GM18519 (cell line): ENCODE data around the gene ATP6V0D1.
"Not testable (repeated sequence)": the region's sequence is repeated elsewhere in the genome, so short reads cannot be mapped to it uniquely, and the experiment has no call there.

ENCODE experiments used
- ATAC-seq: cut with Tn5 transposase; IDR thresholded peaks from one replicate; pipeline ENCODE4 v1.9.1; 2021; ENCODE audit warnings: mild to moderate bottlenecking, moderate library complexity; ENCODE audit not compliant: unreplicated experiment, low FRiP score

ATP6V0D1 gene

DNA sequence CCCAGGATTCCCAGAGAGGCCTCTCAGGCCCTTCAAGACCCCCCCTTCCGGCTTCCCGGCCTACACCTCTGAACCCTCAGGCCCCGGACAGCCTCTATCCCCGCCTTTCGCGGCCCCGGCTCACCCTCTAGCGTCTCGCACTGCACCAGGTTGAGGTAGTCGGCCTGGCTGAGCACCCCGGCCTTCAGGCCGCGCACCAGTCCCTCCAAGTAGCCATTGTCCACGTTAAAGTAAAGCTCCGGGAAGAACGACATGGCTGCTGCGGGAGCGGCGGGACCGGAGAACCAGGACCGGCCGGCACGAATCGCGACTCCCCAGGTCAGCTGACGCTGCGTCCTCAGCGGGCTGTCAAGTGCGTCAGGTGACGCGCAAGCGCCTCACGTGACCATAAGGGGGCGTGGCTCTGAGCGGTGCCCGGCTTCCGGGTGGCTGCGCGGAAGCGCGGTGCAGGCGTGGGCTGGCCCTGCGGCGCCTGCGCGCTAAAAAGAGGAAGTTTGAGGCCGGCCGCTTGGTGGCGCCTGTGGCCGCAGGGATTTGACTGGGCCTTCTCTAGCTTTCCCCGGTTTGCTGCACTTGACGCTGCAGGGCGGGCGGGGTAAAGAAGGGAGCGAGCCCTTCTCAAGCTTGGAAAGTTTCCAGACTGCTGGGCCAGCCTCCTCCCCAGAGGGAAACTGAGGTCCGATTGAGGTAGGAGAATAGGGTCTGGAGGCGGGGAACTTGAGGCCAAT lies at the start of gene ATP6V0D1:
TSS of gene ATP6V0D1 (minus strand) at position 325 of the 728 bp plus-strand sequence. CDS start at position 254, 71 bp downstream.
- peak; percentile 73 for ATAC-seq

DNA sequence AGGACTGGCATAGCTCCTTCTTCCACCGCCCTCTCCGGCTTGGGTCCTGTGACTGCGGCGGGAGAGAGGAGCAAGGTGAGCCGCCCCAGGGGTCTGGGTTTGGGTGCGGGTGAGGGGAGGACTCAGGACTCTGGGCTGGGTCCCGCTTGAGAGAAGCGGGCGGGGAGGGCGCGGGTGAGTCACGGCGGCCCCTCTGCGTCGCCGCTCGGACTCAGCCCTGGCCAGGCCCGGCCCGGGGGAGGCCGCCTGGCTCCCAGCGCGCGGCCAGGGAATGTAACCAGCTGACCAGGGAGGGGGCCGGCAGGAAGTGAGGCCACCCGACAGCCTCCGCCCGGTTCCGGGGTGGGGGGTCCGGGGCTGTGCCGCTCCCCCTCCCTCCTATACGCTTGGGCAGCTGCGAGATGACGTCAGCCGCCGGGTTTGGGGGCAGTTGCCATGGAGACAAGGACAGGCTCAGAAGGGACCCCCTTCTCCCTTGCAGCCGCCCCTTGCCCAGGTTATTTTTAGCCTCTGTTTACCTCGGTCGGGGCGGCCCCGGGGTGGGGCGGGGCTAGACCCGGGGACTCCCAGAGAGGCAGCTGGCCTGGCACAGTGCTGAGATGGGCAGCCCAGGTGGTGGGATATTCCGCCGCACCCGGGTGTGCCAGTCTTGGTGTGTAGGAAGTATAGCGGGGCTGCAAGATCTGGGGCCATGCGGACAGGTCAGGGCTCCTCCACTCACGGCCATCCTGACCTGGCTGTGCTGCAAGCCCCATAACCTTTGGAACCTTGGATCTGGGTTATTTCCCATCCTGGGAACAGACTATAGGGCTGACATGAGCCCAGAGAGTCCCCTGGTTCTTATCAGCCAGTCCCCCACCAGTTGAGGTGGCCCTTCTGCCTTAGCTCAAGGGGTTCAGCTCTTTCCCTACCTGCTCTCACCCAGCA lies 49.3 kb upstream of the ATP6V0D1 start:
- no peak for ATAC-seq

DNA sequence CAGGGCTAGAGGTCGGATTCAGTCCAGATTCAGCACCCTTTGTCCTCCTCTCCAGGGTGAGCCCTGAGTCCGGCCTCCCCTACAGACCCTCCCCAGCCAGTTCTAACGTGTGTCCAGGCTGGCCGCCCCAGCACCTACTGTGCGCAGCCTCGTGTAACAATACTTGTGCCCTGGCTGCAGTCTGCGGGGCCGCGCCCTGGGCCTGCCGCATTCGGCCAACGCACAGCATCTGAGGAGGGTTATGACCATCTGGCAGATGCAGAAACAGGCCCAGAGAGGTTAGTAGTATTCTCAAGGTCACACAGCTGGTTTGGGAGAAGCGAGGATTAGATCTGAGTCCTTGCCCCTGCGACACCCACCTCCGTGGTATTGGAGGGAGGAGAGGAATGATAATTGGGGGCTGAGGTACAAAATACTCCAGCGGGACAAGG lies 48.6 kb upstream of the ATP6V0D1 start:
- no peak for ATAC-seq

DNA sequence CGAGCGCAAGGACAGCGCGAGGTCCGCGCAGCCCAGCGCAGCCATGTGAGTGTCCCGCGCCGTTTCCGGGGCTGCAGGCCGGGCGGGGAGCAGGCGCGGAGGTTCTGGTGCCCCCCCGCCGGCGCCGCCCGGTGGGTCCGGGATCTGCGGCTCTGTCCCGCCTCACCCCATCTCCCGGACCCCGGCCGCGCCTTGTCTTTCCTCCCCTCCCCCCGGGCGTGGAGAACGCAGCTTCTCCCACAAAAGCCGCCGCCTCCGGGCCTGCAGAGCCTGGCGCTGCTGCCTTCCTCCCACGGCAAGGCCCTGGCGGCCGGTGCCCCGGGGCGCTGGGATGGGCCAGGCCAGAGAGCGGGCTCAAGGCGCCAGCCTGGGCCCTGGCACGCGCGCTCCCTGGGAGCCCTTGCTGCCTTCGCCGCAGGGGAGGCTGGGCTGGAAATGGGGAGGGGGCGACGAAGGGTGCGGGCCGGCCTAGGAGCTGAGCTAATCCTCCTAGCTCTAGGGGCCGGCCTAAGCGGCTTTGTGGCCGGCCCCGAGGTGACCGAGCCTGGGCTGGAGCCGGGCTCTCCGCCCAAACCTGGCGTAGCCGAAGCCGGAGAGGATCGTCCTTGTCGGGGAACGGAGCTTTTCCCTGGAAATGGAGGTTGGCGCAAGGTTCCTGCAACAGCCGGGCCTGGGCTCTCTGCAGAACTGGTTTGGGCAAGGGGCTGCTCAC lies 48.1 kb upstream of the ATP6V0D1 start:
- ATAC-seq, result no peak

DNA sequence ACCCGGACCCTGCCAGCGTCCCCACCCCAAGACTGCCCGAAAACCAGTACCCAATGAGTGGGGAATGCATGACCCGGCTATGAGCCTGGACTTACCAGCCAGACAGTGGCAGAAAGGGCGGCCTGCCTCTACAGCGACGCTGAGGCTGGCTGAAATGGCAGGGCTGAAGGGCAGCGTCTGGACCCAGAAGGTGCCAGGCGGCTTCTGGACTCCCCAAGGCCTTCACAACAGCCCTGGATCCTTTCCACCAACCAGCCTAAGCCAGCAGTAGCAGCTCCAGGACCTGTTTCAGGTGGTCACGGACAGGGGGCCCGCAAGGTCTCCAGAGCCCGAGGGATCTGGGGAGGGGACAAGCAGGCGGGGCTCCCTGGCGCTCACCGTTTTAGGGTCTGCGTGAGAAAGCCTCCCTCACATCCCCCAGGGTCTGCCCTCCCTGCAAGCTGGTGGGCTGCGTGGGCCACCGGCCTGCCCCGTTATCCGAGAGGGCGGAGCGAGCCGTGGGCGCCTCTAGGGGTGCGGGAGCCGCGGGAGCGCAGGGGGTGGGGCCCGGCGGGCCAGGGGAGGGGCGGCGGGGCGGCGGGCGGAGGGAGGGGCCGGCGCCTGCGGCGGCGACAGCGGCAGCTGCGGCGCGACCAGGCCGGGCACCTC lies 47.4 kb upstream of the ATP6V0D1 start, which contains the start of gene RIPOR1:
TSS of gene RIPOR1 (plus strand) at position 608 of the 648 bp plus-strand sequence. CDS start 9,618 bp downstream, outside the sequence.
- no peak for ATAC-seq

DNA sequence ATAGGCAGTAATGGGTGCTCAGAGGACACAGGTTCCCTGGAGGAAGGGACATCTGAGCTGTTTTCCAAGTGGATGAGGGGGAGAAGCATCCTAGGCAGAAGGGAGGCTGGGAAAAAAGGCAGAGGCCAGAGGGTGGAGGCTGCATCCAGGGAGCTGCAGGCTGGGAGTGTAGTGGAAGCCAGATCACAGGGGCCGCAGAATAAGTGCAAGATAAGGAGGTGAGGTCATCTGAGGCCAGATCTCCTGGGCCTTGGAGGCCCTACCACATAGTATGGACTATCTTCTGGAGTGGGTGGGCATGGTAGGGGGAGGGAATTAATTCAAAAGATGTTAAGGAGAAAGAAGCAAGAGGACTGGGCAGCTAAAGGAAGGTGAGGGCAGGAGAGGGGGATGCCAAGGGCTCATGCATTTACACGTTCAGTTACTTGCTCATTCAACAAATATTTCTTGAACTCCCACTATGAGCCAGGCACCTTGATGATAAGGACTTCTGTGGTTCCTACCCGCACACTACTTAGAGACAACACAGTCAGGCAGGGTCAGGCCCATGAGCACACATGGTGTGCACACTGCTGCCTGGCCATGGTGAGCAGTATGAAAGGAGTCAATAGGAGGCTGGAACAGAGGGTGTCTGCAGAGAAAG lies 45.3 kb upstream of the ATP6V0D1 start:
- no peak for ATAC-seq

DNA sequence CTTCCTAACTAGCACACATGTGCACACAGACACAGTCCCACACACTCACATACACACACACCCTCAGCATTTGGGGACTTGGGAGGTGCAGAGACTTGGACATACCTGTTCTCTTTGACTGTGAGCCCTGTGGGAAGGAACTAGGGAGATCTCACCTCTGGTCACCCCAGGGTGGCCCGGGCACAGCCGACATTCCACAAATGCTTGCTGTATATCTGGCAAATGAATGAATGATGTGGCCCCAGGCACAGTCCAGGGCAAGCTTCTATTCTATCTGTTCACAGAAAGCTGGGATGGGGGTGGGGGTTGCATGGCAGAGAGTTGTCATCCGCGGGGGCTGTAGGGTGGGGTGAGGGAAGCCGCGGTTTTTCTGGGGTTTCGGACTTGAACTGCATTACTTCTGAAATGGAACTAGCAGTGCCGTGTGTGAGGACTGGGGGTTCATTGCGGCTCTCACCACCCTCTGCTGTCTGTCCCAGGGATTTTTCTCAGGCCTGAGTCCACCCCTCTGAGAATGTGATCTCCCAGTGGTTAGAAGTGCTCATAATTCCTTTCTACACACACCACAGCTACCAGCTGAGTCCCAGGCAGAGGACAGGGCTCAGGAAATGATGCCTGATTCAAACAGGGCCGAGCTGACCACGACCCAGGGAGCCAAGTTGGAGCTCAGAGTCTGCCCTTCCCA lies 44.4 kb upstream of the ATP6V0D1 start:
- ATAC-seq, result no peak

DNA sequence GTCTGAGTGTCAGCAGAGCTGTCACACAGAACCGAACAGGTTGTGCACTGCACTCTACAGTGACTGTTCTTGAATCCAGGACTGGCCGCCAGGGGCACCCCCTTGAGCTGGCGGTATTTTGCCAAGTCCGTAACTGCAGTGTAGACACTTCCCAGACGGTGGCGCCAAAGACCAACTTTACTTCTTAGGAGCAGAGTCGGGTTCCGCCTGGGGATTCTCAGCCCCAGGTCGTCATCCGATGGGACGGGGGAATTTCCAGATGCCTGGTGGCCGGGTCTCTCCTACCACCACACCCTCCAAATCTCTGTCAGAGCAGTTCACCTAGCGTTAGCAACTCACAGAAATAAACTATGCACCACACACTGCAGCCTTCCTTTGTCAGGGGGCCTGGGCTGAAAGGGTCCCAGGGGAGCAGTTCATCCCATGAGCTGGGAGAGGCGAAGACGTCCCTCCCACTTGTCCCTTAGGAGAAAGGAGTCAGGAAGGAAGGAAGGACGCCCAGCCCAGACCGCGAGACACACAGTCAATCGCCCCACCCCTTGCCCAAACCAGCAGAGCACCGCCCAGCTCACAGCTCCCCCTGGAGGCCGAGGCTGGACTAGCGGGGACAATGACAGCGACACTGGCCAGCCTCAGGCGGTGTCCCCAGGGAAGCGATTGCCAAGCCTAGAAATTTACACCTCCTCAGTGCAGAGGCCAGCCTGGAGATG lies 40.3 kb upstream of the ATP6V0D1 start:
- no peak for ATAC-seq

DNA sequence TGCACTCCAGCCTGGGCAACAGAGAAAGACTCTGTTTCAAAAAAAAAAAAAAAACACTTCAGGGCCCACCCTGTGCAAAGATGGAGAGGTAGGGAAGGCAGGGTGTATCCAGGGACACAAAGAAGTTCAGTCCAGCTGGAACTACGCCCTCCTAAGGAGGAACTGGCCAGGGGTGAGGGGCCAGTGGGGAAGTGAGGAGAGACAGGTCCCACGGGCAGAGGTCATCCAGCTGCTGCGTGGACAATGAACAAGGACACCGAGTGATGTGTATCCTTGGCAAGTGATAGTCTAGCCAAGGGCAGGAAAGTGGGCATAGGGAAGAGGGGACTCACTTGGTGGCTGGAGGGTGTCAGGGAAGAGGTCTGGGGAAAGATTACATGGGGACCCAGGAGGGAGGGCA lies 38.3 kb upstream of the ATP6V0D1 start:
- ATAC-seq, result no peak

DNA sequence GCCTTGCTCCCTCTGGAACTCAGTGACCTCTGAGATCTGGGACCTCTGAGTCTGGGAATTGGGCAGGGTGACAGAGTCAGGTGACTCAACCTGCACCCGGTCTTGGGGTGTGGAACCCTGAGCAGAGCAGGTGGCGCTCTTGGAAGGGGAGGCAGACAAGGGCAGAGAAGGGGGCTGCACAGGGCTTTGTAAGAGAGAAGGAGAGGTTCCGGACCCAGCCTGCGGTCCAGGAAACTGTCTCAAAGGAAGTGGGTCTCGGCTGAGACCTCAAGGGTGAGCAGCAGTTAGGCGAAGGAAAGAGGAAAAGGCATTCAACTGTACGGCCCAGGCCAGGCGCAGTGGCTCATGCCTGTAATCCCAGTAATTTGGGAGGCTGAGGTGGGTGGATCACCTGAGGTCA lies 37.7 kb upstream of the ATP6V0D1 start:
- ATAC-seq, result no peak

DNA sequence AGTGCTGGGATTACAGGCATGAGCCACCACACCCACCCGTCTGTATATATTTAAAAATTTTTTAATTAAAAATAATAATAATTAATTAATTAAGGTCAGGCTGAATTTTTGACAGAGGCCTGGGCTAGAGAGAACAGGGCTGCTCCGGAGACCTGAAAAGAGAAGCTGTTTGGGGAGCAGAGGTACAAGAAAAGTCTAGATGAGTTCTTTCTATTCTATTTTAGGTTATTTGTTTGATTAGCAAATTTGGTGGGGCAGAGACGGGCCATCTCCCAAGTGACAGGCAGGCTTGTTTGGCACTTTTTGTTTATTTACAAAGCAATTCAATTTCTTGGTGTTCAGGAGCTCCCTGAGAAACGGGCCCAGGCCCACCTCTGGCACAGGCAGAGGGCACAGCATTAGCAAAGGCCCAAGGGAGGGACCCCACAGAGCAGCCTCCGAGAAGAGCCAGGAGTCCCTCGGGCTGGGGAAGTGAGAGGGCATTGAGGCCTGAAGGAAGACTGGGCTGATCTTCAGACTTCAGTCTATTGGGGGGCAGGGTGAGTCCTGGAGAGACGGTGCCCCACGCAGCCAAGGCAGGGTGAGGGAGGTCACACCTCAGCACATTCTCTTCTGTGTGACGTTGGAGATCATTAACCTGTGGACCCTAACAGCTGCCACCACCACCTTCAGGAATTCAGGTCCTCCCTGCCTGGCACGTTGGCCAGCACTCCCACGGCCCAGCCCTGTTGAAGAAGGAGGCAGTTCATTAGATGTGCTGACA lies 36.9 kb upstream of the ATP6V0D1 start:
- ATAC-seq, result no peak

DNA sequence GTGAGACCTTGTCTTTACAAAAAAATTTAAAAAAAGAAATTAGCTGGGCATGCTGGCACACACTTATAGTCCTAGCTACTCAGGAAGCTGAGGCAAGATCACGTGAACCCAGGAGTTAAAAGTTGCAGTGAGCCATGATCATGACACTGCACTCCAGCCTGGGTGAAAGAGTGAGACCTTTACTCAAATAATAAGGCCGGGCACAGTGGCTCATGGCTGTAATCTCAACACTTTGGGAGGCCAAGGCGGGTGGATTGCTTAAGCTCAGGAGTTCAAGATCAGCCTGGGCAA lies 36.1 kb upstream of the ATP6V0D1 start:
- no peak for ATAC-seq

DNA sequence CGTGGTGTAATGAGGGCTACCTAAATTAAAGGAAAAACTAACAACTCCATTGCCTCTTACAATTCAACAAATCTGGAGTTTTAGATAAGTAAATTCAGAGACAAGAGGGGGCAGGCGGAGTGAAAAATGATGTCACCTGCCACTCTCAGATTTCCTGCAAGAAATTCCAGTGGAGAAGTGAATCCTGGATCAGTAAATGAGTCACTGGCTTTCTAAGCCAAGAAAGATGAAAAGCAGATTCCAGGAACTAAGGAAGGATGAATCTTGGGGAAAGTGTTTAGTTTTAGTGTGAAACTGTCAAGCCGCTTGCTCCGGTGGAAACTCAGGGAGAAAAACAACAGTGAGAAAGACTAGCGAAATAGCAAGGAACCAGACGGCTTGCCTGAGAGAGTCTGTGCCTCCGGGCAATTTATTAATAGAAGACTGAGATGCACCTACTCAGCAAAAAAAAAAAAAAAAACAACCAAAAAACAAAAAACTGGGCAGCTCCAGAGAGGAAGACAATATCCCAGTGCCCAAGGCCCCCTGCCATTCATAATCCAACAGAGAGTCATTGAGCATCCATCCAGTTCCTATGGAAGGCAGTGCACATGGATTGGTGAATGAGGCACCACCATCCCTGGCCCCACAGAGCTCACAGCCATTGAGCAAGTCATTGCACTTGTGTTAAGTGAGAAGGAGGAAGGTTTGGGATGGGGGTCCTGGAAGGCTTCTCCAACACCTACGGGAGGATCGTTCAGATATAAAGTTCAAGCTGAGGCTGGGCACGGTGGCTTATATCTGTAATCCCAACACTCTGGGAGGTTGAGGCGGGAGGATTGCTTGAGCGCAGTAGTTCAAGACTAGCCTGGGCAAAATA lies 35.6 kb upstream of the ATP6V0D1 start:
- ATAC-seq, result no peak

DNA sequence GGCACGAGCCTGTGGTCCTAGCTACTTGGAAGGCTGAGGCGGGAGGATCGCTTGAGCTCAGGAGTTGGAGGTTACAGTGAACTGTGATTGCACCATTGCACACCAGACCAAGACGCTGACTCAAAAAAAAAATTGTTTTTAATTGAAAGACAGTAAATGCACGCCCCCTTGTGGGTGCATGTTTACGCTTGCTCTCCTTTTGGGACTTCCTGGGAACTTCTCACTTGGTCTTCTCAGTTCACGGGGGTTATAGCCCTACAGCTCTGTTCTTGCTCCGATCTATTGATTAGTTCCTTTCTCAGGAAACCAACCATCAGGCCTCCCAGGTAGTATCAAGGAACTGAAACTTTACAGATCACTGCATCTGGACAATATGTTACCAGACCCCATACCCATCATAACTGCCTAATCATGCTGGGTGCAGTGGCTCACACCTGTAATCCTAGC lies 33.4 kb upstream of the ATP6V0D1 start:
- ATAC-seq, result peak; percentile 46

DNA sequence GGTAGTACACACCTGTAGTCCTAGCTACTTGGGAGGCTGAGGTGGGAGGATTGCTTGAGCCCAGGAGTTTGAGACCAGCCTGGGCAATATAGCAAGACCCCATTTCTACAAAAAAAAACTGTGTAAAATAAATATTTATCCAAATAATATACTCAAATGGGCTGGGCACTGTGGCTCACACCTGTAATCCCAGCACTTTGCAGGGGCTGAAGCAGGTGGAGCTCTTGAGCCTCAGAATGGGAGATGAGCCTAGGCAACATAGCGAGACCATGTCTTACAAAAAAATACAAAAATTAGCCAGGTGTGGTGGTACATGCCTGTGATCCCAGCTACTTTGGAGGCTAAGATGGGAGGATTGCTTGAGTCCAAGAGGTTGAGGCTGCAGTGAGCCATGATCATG lies 32.9 kb upstream of the ATP6V0D1 start:
- ATAC-seq, result not testable (repeated sequence)

DNA sequence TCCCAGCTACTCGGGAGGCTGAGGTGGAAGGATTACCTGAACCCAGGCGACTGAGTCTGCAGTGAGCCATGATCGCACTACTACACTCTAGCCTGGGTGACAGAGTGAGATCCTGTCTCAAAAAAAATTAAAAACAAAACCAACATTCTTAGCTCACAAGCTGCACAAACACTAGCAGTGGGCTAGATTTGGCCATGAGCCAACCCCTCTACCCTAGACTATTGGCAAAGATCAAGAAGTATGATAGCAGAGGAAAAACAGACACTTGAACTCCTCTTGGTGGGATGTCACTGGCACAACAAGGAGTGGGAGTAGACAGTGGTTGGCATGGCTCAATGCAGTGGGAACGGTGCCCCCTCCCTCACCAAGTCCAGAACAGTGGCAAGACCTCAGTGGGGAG lies 28.1 kb upstream of the ATP6V0D1 start:
- ATAC-seq, result no peak

DNA sequence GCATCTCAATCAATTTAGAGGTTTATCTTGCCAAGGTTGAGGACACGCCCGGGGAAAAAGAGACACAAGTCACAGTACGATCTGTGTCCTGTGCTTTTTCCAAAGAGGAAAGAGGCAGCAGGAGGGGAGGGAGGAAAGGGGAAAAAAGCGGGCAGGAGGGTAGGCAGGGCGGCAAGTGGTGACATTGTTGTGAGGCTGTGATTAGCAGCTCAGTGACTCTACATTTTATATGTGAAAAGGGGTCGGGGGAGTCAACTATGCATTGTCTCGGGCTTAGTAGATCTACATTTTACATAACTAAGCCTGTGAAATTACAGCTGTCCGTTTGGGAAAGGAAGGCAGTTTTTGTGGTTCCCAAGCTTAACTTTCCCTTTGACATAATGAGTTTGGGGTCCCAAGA lies 25.5 kb upstream of the ATP6V0D1 start:
- ATAC-seq, result no peak
